AG04449 (cell line): ENCODE data around the gene CEL.

ENCODE experiments used
- CTCF ChIA-PET: fragments of 350-600 bp; formaldehyde crosslinking; extraction: SDS; loops from one replicate; lab custom pipeline; 2021; ENCODE audit warnings: antibody characterized with exemption; lab: Yijun Ruan, JAX
- POLR2A ChIA-PET: fragments of 400-600, 350-600 bp; formaldehyde crosslinking; extraction: SDS; loops from one replicate; lab custom pipeline; 2020; ENCODE audit warnings: antibody characterized with exemption, inconsistent platforms; lab: Yijun Ruan, JAX
- DNase-seq: peaks from one replicate; pipeline ENCODE4 v3.0.0-alpha.2; 2010; ENCODE audit warnings: low read depth, low spot score
- H3K4me3 ChIP-seq: 2 replicates; pipeline ENCODE4 v1.5.1; 2011; ENCODE audit warnings: low read depth, mild to moderate bottlenecking, control low read depth, low read length
- CTCF ChIP-seq: IDR thresholded peaks from one replicate; pipeline ENCODE4 v1.5.1; 2011; ENCODE audit warnings: mild to moderate bottlenecking, moderate library complexity, low read length, control low read depth, inconsistent platforms; ENCODE audit not compliant: insufficient read depth; ENCODE audit errors: missing control alignments

CEL gene

GRCh38 chr9:133113163-133113948 is 51.6 kb downstream of the CEL start:
- ChIA-PET CTCF (interaction anchor here (1.2 to 30.1 kb wide), 5 partner anchors 8 to 36 kb away, joined by 3 to 739 read pairs (median 4); no protein-coding TSS in a partner anchor), POLR2A (no interaction called here)
- TF ChIP-seq CTCF, result no peak
- no peak overlapping the region for H3K4me3 ChIP-seq
- no peak for DNase-seq

- no peak for DNase-seq
- POLR2A ChIA-PET, result interaction anchor here (0.7 kb wide), 1 partner anchor 30 kb away, joined by 3 read pairs; no protein-coding TSS in a partner anchor
- no peak overlapping the region for H3K4me3 ChIP-seq
- TF ChIP-seq CTCF, result no peak
- CTCF ChIA-PET, result interaction anchor here (0.6 to 30.1 kb wide), 5 partner anchors 9 to 82 kb away, joined by 3 to 739 read pairs (median 3); no protein-coding TSS in a partner anchor
These were observed 52.4 kb downstream of the CEL start for GRCh38 chr9:133113949-133114885.

DNA sequence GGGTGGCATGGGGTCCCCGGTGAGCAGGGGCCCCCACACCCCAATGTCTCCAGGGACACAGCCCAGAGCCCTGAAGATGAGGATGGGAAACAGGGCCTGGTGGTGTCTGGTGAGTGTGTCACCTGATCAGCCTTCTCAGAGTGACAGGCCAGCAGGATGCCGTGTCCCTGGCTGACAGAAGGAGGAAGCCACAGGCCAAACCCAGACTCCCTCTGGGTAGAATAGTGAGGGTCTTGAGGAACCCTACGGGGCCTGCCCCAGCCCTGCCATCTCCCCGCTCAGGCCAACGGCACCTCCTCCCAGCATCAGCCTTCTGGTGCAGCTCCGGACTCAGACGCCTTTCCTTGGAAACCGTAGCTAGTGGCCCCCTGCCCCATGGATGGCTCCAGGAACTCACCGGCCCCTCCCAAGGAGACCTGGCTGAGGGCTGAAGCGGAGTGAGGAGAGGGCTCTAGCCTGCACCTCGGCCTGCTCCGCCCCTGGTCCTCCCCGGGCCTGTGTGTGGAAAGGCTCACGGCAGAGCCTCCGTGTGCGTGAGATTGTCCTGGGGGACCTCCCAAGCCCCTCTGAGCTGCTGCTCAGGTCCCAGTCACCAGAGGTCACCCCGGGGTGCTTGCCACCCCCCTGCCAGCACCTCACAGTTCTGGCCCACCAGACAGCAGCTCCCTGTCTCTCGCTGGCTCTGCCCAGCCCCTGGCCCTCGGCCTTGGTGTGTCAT is 53.3 kb downstream of the CEL start:
- ChIA-PET POLR2A (interaction anchor here (0.7 kb wide), 1 partner anchor 29 kb away, joined by 3 read pairs; no protein-coding TSS in a partner anchor), CTCF (interaction anchor here (0.6 to 30.1 kb wide), 4 partner anchors 10 to 34 kb away, joined by 3 to 739 read pairs (median 71); no protein-coding TSS in a partner anchor)
- H3K4me3 ChIP-seq, result no peak overlapping the region
- no peak for DNase-seq
- TF ChIP-seq CTCF, result no peak

- ChIA-PET CTCF (interaction anchor here (0.6 to 30.1 kb wide), 5 partner anchors 11 to 65 kb away, joined by 3 to 739 read pairs (median 4); no protein-coding TSS in a partner anchor), POLR2A (no interaction called here)
- no peak overlapping the region for H3K4me3 ChIP-seq
- no peak for TF ChIP-seq CTCF
- DNase-seq, result no peak
These were observed 54.0 kb downstream of the CEL start for GRCh38 chr9:133115604-133116345.
